ENCODE results near the gene PLA2G4C. TPM values are rescaled to one million over a fixed set of nuclear protein-coding genes. Genes with fewer than 3 reads are reported as not detected.

PLA2G4C gene
- total RNA-seq, 1 experiment from 2014 or later = 5.9 TPM

DNA sequence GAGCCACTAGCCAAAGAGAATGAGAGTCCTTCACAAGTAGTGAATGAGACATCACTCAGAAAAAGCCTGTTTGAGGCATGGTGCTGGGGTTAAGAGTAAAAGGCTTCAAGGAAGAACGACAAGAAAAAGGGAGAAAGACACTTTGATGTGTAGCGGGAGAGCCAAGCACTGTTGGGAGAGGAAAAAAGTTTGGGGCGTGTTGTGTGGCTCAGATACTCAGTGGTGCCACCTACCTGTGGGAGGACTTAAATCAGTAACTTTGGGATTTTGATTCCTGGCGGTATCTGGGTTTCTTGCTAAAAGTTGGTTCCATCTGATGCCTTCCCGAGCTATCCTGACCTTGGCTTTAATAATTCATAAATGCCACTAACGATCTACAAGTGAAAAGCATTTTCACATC, 103.9 kb downstream of the PLA2G4C start:
- H3K27ac ChIP-seq (ENCODE audit: low read length) = no peak overlapping the region
- 0 out of 2 replicates have a peak, but pooled peaks cover 4% of the 10 kb centered on the region for H3K9me3 ChIP-seq (ENCODE audit: low read length)
- H3K4me1 ChIP-seq (ENCODE audit: low read length) = no peaks in the 10 kb centered on the region
- no peak overlapping the region for H3K9ac ChIP-seq (ENCODE audit: low read length)
- H3K79me2 ChIP-seq (ENCODE audit: low read length) = no peaks in the 10 kb centered on the region
- peak; percentile 65 for DNase-seq
- no peaks in the 10 kb centered on the region for H3K36me3 ChIP-seq (ENCODE audit: insufficient read depth, low read length)
- H3K4me2 ChIP-seq (ENCODE audit: low read depth, low read length, poor library complexity, severe bottlenecking) = no peak overlapping the region
- no peak overlapping the region for H3K4me3 ChIP-seq (ENCODE audit: low read length)
- no peaks in the 10 kb centered on the region for H3K9me2 ChIP-seq (replicated peaks; ENCODE audit: insufficient read depth, low read length)
- H4K20me1 ChIP-seq (ENCODE audit: insufficient read depth, low read depth, low read length) = no peaks in the 10 kb centered on the region
- H2AFZ ChIP-seq (ENCODE audit: low read length) = no peak overlapping the region
- H3K27me3 ChIP-seq (ENCODE audit: low read length) = no peaks in the 10 kb centered on the region

DNA sequence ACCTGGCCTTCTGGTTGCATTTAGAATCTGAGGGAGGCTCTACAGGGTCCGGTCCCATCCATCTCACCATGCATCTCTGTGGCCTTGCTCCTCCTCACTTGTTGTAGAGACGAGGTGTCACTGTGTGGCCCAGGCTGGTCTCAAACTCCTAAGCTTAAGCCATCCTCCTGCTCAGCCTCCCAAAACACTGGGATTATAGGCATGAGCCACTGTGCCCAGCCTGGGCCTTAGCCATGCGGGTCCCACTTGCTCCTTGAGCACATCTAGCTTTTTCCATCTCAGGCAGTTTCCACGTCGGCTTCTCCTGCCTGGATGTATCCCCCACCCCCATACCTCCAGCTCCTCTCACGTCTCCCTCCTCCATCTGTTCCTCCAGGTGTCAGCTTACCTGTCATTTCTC, 106.4 kb downstream of the PLA2G4C start:
- no peaks in the 10 kb centered on the region for H4K20me1 ChIP-seq (ENCODE audit: insufficient read depth, low read depth, low read length)
- no peak overlapping the region for H3K4me3 ChIP-seq (ENCODE audit: low read length)
- no peaks in the 10 kb centered on the region for H3K27me3 ChIP-seq (ENCODE audit: low read length)
- H3K9me2 ChIP-seq (replicated peaks; ENCODE audit: insufficient read depth, low read length) = no peaks in the 10 kb centered on the region
- no peaks in the 10 kb centered on the region for H3K79me2 ChIP-seq (ENCODE audit: low read length)
- no peak overlapping the region for H3K4me2 ChIP-seq (ENCODE audit: low read depth, low read length, poor library complexity, severe bottlenecking)
- no peak overlapping the region for H2AFZ ChIP-seq (ENCODE audit: low read length)
- H3K27ac ChIP-seq (ENCODE audit: low read length) = no peak overlapping the region
- 0 out of 2 replicates have a peak, but pooled peaks cover 4% of the 10 kb centered on the region for H3K9me3 ChIP-seq (ENCODE audit: low read length)
- H3K9ac ChIP-seq (ENCODE audit: low read length) = no peak overlapping the region
- no peaks in the 10 kb centered on the region for H3K36me3 ChIP-seq (ENCODE audit: insufficient read depth, low read length)
- H3K4me1 ChIP-seq (ENCODE audit: low read length) = no peaks in the 10 kb centered on the region
- DNase-seq = no peak

DNA sequence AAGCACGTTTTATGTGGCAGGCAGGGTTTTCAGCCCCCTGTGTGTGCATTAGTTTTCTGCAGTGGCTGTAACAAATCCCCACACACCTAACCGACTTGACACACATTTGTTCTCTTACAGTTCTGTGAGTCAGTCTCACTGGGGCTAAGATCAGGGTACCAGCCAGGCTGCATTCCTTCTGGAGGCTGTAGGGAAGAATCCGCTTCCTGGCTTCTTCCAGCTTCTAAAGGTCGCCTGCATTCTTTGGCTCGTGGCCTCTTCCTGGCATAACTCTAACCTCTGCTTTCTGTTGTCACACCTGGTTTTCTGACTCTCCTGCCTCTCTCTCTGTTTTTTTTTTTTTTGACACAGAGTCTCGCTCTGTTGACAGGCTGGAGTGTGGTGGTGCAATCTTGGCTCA, 109.8 kb downstream of the PLA2G4C start:
- H3K9ac ChIP-seq (ENCODE audit: low read length) = no peak overlapping the region
- H2AFZ ChIP-seq (ENCODE audit: low read length) = no peak overlapping the region
- no peaks in the 10 kb centered on the region for H3K36me3 ChIP-seq (ENCODE audit: insufficient read depth, low read length)
- H3K9me3 ChIP-seq (ENCODE audit: low read length) = no peaks in the 10 kb centered on the region
- H3K4me1 ChIP-seq (ENCODE audit: low read length) = no peaks in the 10 kb centered on the region
- H4K20me1 ChIP-seq (ENCODE audit: insufficient read depth, low read depth, low read length) = no peaks in the 10 kb centered on the region
- no peak overlapping the region for H3K4me2 ChIP-seq (ENCODE audit: low read depth, low read length, poor library complexity, severe bottlenecking)
- no peak for DNase-seq
- no peaks in the 10 kb centered on the region for H3K27me3 ChIP-seq (ENCODE audit: low read length)
- H3K9me2 ChIP-seq (replicated peaks; ENCODE audit: insufficient read depth, low read length) = no peaks in the 10 kb centered on the region
- no peak overlapping the region for H3K27ac ChIP-seq (ENCODE audit: low read length)
- no peaks in the 10 kb centered on the region for H3K79me2 ChIP-seq (ENCODE audit: low read length)
- H3K4me3 ChIP-seq (ENCODE audit: low read length) = no peak overlapping the region

DNA sequence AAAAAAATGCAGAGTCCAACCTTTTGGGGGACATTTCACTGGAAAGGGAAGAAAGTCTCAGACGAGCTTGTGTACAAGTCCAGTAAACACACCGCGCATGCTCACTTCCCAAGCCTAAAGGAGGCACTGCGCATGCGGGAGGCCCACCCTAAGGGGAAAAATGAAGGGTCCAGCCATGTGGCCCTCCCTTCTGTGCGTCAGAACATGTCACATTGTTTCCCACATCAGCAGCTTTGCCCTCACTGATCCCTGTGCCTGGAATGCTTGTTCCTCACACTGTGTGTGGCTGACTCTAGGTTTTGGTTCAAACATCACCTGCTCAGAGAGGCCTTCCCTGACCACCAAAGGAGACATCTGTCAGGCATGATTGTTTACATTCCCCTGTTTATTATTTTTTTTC, 111.8 kb downstream of the PLA2G4C start:
- H3K27me3 ChIP-seq (ENCODE audit: low read length) = no peaks in the 10 kb centered on the region
- no peaks in the 10 kb centered on the region for H3K79me2 ChIP-seq (ENCODE audit: low read length)
- no peaks in the 10 kb centered on the region for H3K9me3 ChIP-seq (ENCODE audit: low read length)
- no peaks in the 10 kb centered on the region for H3K4me1 ChIP-seq (ENCODE audit: low read length)
- no peak overlapping the region for H2AFZ ChIP-seq (ENCODE audit: low read length)
- H3K9ac ChIP-seq (ENCODE audit: low read length) = no peak overlapping the region
- H4K20me1 ChIP-seq (ENCODE audit: insufficient read depth, low read depth, low read length) = no peaks in the 10 kb centered on the region
- H3K4me2 ChIP-seq (ENCODE audit: low read depth, low read length, poor library complexity, severe bottlenecking) = no peak overlapping the region
- H3K9me2 ChIP-seq (replicated peaks; ENCODE audit: insufficient read depth, low read length) = no peaks in the 10 kb centered on the region
- no peak for DNase-seq
- no peak overlapping the region for H3K4me3 ChIP-seq (ENCODE audit: low read length)
- H3K27ac ChIP-seq (ENCODE audit: low read length) = no peak overlapping the region
- H3K36me3 ChIP-seq (ENCODE audit: insufficient read depth, low read length) = no peaks in the 10 kb centered on the region

Other genes starting within 250 kb of the PLA2G4C start
- not detected in 2 replicates for gene SULT2A1, start 224.5 kb downstream of the PLA2G4C start, total RNA-seq (2014; rRNA removed; shearing (Covaris generic); ENCODE audit: low replicate concordance)
- not detected in 2 replicates for gene BSPH1, start 118.6 kb downstream of the PLA2G4C start, total RNA-seq (2014; rRNA removed; shearing (Covaris generic); ENCODE audit: low replicate concordance)
- gene ELSPBP1, start 116.2 kb downstream of the PLA2G4C start, total RNA-seq (2014; rRNA removed; shearing (Covaris generic); ENCODE audit: low replicate concordance) = not detected in 2 replicates
- gene CABP5, start 66.7 kb downstream of the PLA2G4C start, total RNA-seq (2014; rRNA removed; shearing (Covaris generic); ENCODE audit: low replicate concordance) = not detected in 2 replicates
- gene LIG1, start 59.5 kb upstream of the PLA2G4C start, total RNA-seq (2014; rRNA removed; shearing (Covaris generic); ENCODE audit: low replicate concordance) = 50.1 and 95.1 TPM in 2 replicates
- 2.3 and 6.2 TPM in 2 replicates for gene ZSWIM9, start 59.9 kb upstream of the PLA2G4C start, total RNA-seq (2014; rRNA removed; shearing (Covaris generic); ENCODE audit: low replicate concordance)
- gene CARD8, start 145.1 kb upstream of the PLA2G4C start, total RNA-seq (2014; rRNA removed; shearing (Covaris generic); ENCODE audit: low replicate concordance) = 72.3 and 137 TPM in 2 replicates
- gene ZNF114, start 159.3 kb upstream of the PLA2G4C start, total RNA-seq (2014; rRNA removed; shearing (Covaris generic); ENCODE audit: low replicate concordance) = not detected in 2 replicates
- gene EMP3, start 214.7 kb upstream of the PLA2G4C start, total RNA-seq (2014; rRNA removed; shearing (Covaris generic); ENCODE audit: low replicate concordance) = 64.7 and 77.3 TPM in 2 replicates

All from Karpas-422 (cell line).